ENCODE data around the gene GAREM1.

GRCh38 chr18:32276906-32277305 is 193.8 kb downstream of the GAREM1 start:
- TF ChIP-seq, protein P1, sequence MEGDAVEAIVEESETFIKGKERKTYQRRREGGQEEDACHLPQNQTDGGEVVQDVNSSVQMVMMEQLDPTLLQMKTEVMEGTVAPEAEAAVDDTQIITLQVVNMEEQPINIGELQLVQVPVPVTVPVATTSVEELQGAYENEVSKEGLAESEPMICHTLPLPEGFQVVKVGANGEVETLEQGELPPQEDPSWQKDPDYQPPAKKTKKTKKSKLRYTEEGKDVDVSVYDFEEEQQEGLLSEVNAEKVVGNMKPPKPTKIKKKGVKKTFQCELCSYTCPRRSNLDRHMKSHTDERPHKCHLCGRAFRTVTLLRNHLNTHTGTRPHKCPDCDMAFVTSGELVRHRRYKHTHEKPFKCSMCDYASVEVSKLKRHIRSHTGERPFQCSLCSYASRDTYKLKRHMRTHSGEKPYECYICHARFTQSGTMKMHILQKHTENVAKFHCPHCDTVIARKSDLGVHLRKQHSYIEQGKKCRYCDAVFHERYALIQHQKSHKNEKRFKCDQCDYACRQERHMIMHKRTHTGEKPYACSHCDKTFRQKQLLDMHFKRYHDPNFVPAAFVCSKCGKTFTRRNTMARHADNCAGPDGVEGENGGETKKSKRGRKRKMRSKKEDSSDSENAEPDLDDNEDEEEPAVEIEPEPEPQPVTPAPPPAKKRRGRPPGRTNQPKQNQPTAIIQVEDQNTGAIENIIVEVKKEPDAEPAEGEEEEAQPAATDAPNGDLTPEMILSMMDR (IDR thresholded peaks at IDR 0.05) = no peak
- TF ChIP-seq POLR2A (IDR thresholded peaks at IDR 0.05) = no peak
